Muscle of leg (tissue), 11 donors: ENCODE results near the gene GPX6. TPM values are rescaled to one million over a fixed set of nuclear protein-coding genes. Genes with fewer than 3 reads are reported as not detected.
"Not testable (repeated sequence)": the region's sequence is repeated elsewhere in the genome, so short reads cannot be mapped to it uniquely, and the experiment has no call there.

Source experiments
- DNase-seq: peaks from one replicate; pipeline ENCODE4 v3.0.0; 2013
- H3K27ac ChIP-seq: one replicate; pipeline ENCODE4 v1.5.1; 2013; ENCODE audit warnings: mild to moderate bottlenecking, low read length, control low read depth
- H3K27me3 ChIP-seq: one replicate; pipeline ENCODE4 v1.6.1; 2013; ENCODE audit warnings: low read length; ENCODE audit not compliant: control insufficient read depth, insufficient read depth
- H3K36me3 ChIP-seq: one replicate; pipeline ENCODE4 v1.6.1; 2013; ENCODE audit warnings: low read length; ENCODE audit not compliant: control insufficient read depth, insufficient read depth
- H3K4me1 ChIP-seq: one replicate; pipeline ENCODE4 v1.6.1; 2013; ENCODE audit warnings: low read length; ENCODE audit not compliant: control insufficient read depth, insufficient read depth
- H3K4me3 ChIP-seq: one replicate; pipeline ENCODE4 v1.5.1; 2013; ENCODE audit warnings: low read length, control low read depth
- H3K9me3 ChIP-seq: replicated peaks from 2 replicates; pipeline ENCODE4 v1.6.1; 2013; ENCODE audit warnings: low read depth, low read length; ENCODE audit not compliant: control insufficient read depth
- WGBS: methylation state at CpG from one replicate; pipeline ENCODE4 v1.1.5; 2013; ENCODE audit warnings: missing lambda C conversion rate; ENCODE audit not compliant: insufficient coverage; 5-methylcytosine and 5-hydroxymethylcytosine counted together
- polyA plus RNA-seq, 8 donors: library from polyadenylated mRNA; unstranded; fragments of 120-200 nt; gene quantifications; one replicate each; pipeline versions ENCODE4 v1.2.1 to v1.2.3, GENCODE V29; 2013; ENCODE audit warnings: inconsistent platforms in 1 of 8, low replicate concordance in 1 of 8; ENCODE audit not compliant: insufficient read length in 8 of 8, insufficient read depth in 1 of 8
- total RNA-seq: library from RNA; stranded (reverse); fragments of 120-200 nt; gene quantifications from one replicate; pipeline ENCODE4 v1.2.4, GENCODE V29; 2013

The GPX6 gene
- total and polyA plus RNA-seq, 9 donors, result not detected

- H3K4me1 ChIP-seq, result no peaks in the 10 kb centered on the region
- no peaks in the 10 kb centered on the region for H3K36me3 ChIP-seq
- WGBS, result 87% methylated on average over 3 of the region's 10 CpGs
- peaks cover 8% of the 10 kb centered on the region for H3K27me3 ChIP-seq
- H3K4me3 ChIP-seq, result no peak within 1 kb of the TSS
- H3K9me3 ChIP-seq, result no peaks in the 10 kb centered on the region
- no peak for DNase-seq
- no peak within 1 kb of the TSS for H3K27ac ChIP-seq
Observed at GRCh38 chr6:28525496-28526039, 10.0 kb upstream of the GPX6 start, which contains the start of gene GPX5. Gene GPX5 (plus strand): TSS chr6:28525881. CDS start chr6:28526014, 133 bp downstream.

- H3K27me3 ChIP-seq, result peaks cover 6% of the 10 kb centered on the region
Observed at GRCh38 chr6:28523241-28523622, 7.6 kb upstream of the GPX6 start.

GRCh38 chr6:28522594-28523240, 7.1 kb upstream of the GPX6 start:
- Histone ChIP-seq H3K27me3 (peaks cover 4% of the 10 kb centered on the region), H3K36me3 (no peaks in the 10 kb centered on the region), H3K9me3 (no peaks in the 10 kb centered on the region), H3K4me1 (no peaks in the 10 kb centered on the region), H3K4me3 (no peak overlapping the region), H3K27ac (no peak overlapping the region)
- no peak for DNase-seq

More at GRCh38 chr6:28523241-28523622, 7.6 kb upstream of the GPX6 start:
- WGBS, result 17% methylated on average over 1 of the region's 3 CpGs
- DNase-seq, result no peak
- Histone ChIP-seq H3K27ac (no peak overlapping the region), H3K9me3 (no peaks in the 10 kb centered on the region), H3K4me3 (no peak overlapping the region), H3K4me1 (no peaks in the 10 kb centered on the region), H3K36me3 (no peaks in the 10 kb centered on the region)

GRCh38 chr6:28517964-28518363, 2.4 kb upstream of the GPX6 start:
- no peaks in the 10 kb centered on the region for H3K9me3 ChIP-seq
- H3K27ac ChIP-seq, result no peak overlapping the region
- no peaks in the 10 kb centered on the region for H3K4me1 ChIP-seq
- H3K27me3 ChIP-seq, result peaks cover 4% of the 10 kb centered on the region
- no CpG with 5 or more reads among the region's 2 CpGs for WGBS
- H3K36me3 ChIP-seq, result no peaks in the 10 kb centered on the region
- DNase-seq, result no peak
- no peak overlapping the region for H3K4me3 ChIP-seq

GRCh38 chr6:28512387-28512786, 3.2 kb downstream of the GPX6 start:
- H3K4me3 ChIP-seq, DNase-seq, H3K36me3 ChIP-seq, H3K9me3 ChIP-seq, H3K27me3 ChIP-seq, H3K4me1 ChIP-seq, H3K27ac ChIP-seq: not testable (repeated sequence)
- 94% methylated on average over 8 of the region's 8 CpGs for WGBS

- H3K27me3 ChIP-seq, result peaks cover 4% of the 10 kb centered on the region
- no peaks in the 10 kb centered on the region for H3K9me3 ChIP-seq
- H3K27ac ChIP-seq, result no peak overlapping the region
- no peaks in the 10 kb centered on the region for H3K36me3 ChIP-seq
- 95% methylated on average over 45 of the region's 51 CpGs for WGBS
- H3K4me3 ChIP-seq, result no peak overlapping the region
- DNase-seq, result no peak
- H3K4me1 ChIP-seq, result no peaks in the 10 kb centered on the region
Observed at GRCh38 chr6:28511628-28512300, 3.8 kb downstream of the GPX6 start.

- no peaks in the 10 kb centered on the region for H3K4me1 ChIP-seq
- no peak for DNase-seq
- H3K27me3 ChIP-seq, result no peaks in the 10 kb centered on the region
Observed at GRCh38 chr6:28506807-28507475, 8.7 kb downstream of the GPX6 start.

GRCh38 chr6:28505733-28506132, 9.9 kb downstream of the GPX6 start:
- Histone ChIP-seq H3K27ac (no peak overlapping the region), H3K9me3 (no peaks in the 10 kb centered on the region), H3K4me3 (no peak overlapping the region), H3K27me3 (no peaks in the 10 kb centered on the region), H3K36me3 (no peaks in the 10 kb centered on the region), H3K4me1 (no peaks in the 10 kb centered on the region)
- no peak for DNase-seq
- WGBS, result no CpG with 5 or more reads among the region's 1 CpG

More at GRCh38 chr6:28506807-28507475, 8.7 kb downstream of the GPX6 start:
- no peaks in the 10 kb centered on the region for H3K9me3 ChIP-seq
- no peaks in the 10 kb centered on the region for H3K36me3 ChIP-seq
- no peak overlapping the region for H3K4me3 ChIP-seq
- H3K27ac ChIP-seq, result no peak overlapping the region
- 33% methylated on average over 1 of the region's 4 CpGs for WGBS

GRCh38 chr6:28502709-28503305, 12.8 kb downstream of the GPX6 start:
- not testable (repeated sequence) for H3K4me1 ChIP-seq, H3K27me3 ChIP-seq, H3K27ac ChIP-seq, H3K36me3 ChIP-seq, H3K9me3 ChIP-seq, H3K4me3 ChIP-seq, DNase-seq
- whole genome bisulfite sequencing, result 76% methylated on average over 4 of the region's 7 CpGs

- not testable (repeated sequence) for H3K4me3 ChIP-seq, H3K27me3 ChIP-seq, H3K9me3 ChIP-seq, H3K27ac ChIP-seq, H3K4me1 ChIP-seq, DNase-seq, H3K36me3 ChIP-seq
- WGBS, result 95% methylated on average over 27 of the region's 35 CpGs
Observed at GRCh38 chr6:28502136-28502535, 13.5 kb downstream of the GPX6 start.
